HepG2 (cell line): ENCODE measurements around the gene SLC23A2. TPM values are rescaled to one million over a fixed set of nuclear protein-coding genes. Genes with fewer than 3 reads are reported as not detected.

ENCODE experiments used
- ARID5B ChIP-seq: IDR thresholded peaks from 2 replicates; pipeline ENCODE4 v1.4.0; 2020; ENCODE audit warnings: mild to moderate bottlenecking, missing genetic modification reagents
- HIC2 ChIP-seq: sonication (generic); formaldehyde crosslinking; IDR thresholded peaks from 2 replicates; pipeline ENCODE4 v1.9.0; 2022; ENCODE audit warnings: low read depth, missing genetic modification reagents
- HMG20B ChIP-seq: conservative IDR thresholded peaks from 2 replicates; pipeline ENCODE4 v1.6.1; 2016; ENCODE audit warnings: missing genetic modification reagents, missing compliant biosample characterization
- HOXD1 ChIP-seq: sonication (generic); formaldehyde crosslinking; IDR thresholded peaks from 2 replicates; pipeline ENCODE4 v1.5.0; 2020; ENCODE audit warnings: missing genetic modification reagents
- IKZF5 ChIP-seq: IDR thresholded peaks from 2 replicates; pipeline ENCODE4 v1.6.1; 2018; ENCODE audit warnings: missing genetic modification reagents, mild to moderate bottlenecking, missing compliant biosample characterization
- ISX ChIP-seq: sonication (generic); formaldehyde crosslinking; conservative IDR thresholded peaks from 2 replicates; pipeline ENCODE4 v1.5.0; 2020; ENCODE audit warnings: missing genetic modification reagents
- MLX ChIP-seq: IDR thresholded peaks from 2 replicates; pipeline ENCODE4 v1.6.1; 2016
- MXI1 ChIP-seq: IDR thresholded peaks from 3 replicates; pipeline ENCODE4 v1.6.1; 2012; ENCODE audit warnings: low read depth, low read length, inconsistent platforms, borderline replicate concordance
- MYC ChIP-seq: sonication (generic); formaldehyde crosslinking; IDR thresholded peaks from 2 replicates; pipeline ENCODE4 v1.9.0; 2021; ENCODE audit warnings: missing genetic modification reagents, borderline replicate concordance
- PAX8 ChIP-seq: sonication (generic); formaldehyde crosslinking; IDR thresholded peaks from 2 replicates; pipeline ENCODE4 v1.8.0; 2022; ENCODE audit warnings: mild to moderate bottlenecking, missing genetic modification reagents, borderline replicate concordance
- RFX1 ChIP-seq: fragments of 450-650 bp; IDR thresholded peaks from 2 replicates; pipeline ENCODE4 v1.6.1; 2017
- SIX1 ChIP-seq: sonication (generic); formaldehyde crosslinking; IDR thresholded peaks from 2 replicates; pipeline ENCODE4 v1.4.0; 2020; ENCODE audit warnings: missing genetic modification reagents, borderline replicate concordance
- SNAI1 ChIP-seq: sonication (generic); formaldehyde crosslinking; IDR thresholded peaks from 2 replicates; pipeline ENCODE4 v1.5.0; 2020; ENCODE audit warnings: mild to moderate bottlenecking, missing genetic modification reagents, borderline replicate concordance
- SOX6 ChIP-seq, 2 experiments: fragments of 450-650 bp in 1 of 2; sonication (generic) in 1 of 2; formaldehyde crosslinking in 1 of 2; IDR thresholded peaks; 2 replicates each; pipeline versions ENCODE4 v1.4.0 to v1.6.1; 2017 to 2020; ENCODE audit warnings: antibody characterized with exemption in 1 of 2, mild to moderate bottlenecking in 1 of 2, missing genetic modification reagents in 1 of 2
- SSRP1 ChIP-seq: IDR thresholded peaks from 2 replicates; pipeline ENCODE4 v1.6.1; 2016; ENCODE audit warnings: control low read depth
- TRIM24 ChIP-seq: sonication (generic); formaldehyde crosslinking; IDR thresholded peaks from 2 replicates; pipeline ENCODE4 v1.8.0; 2022; ENCODE audit warnings: mild to moderate bottlenecking, missing genetic modification reagents
- ZFP1 ChIP-seq: IDR thresholded peaks from 2 replicates; pipeline ENCODE4 v1.6.1; 2016
- ZNF124 ChIP-seq: sonication (generic); formaldehyde crosslinking; IDR thresholded peaks from 2 replicates; pipeline ENCODE4 v1.4.0; 2020; ENCODE audit warnings: missing genetic modification reagents
- ZNF20 ChIP-seq: sonication (generic); formaldehyde crosslinking; IDR thresholded peaks from 2 replicates; pipeline ENCODE4 v1.4.0; 2020; ENCODE audit warnings: mild to moderate bottlenecking, moderate library complexity, missing genetic modification reagents
- ZNF326 ChIP-seq: sonication (generic); formaldehyde crosslinking; IDR thresholded peaks from 2 replicates; pipeline ENCODE4 v1.4.0; 2020; ENCODE audit warnings: missing genetic modification reagents, borderline replicate concordance
- ZNF552 ChIP-seq: sonication (generic); formaldehyde crosslinking; IDR thresholded peaks from 2 replicates; pipeline ENCODE4 v1.9.0; 2022; ENCODE audit warnings: missing genetic modification reagents, mild to moderate bottlenecking, borderline replicate concordance
- ZNF703 ChIP-seq: sonication (generic); formaldehyde crosslinking; IDR thresholded peaks from 2 replicates; pipeline ENCODE4 v1.5.1; 2020; ENCODE audit warnings: missing genetic modification reagents, mild to moderate bottlenecking, moderate library complexity, borderline replicate concordance
- ZNF746 ChIP-seq: sonication (generic); formaldehyde crosslinking; IDR thresholded peaks from 2 replicates; pipeline ENCODE4 v1.8.0; 2022; ENCODE audit warnings: mild to moderate bottlenecking, missing genetic modification reagents
- polyA plus RNA-seq, 8 experiments: library from polyadenylated mRNA; depleted of rRNA in 3 of 8; stranded (reverse) in 7 of 8; unstranded in 1 of 8; fragments of >200 nt; fragmentation: Illumina TruSeq in 4 of 8; extraction: Trizol in 4 of 8; gene quantifications; 2 replicates each; pipeline versions ENCODE4 v1.2.1 to v1.2.3, GENCODE V29; 2011 to 2016; ENCODE audit warnings: low read depth in 4 of 8, missing spikeins in 1 of 8, mixed read lengths in 1 of 8; ENCODE audit not compliant: insufficient read depth in 1 of 8
- total RNA-seq, 5 experiments: library from RNA; depleted of rRNA; stranded (reverse); fragments of >200 nt; fragmentation: Illumina TruSeq; extraction: Trizol; gene quantifications; 2 replicates each; pipeline ENCODE4 v1.2.3, GENCODE V29; 2016; ENCODE audit warnings: low read depth in 1 of 5

Gene SLC23A2
- total and polyA plus RNA-seq, 2 of the 13 experiments (the other 11 are each of a cell fraction or from before 2014, with no cell fraction given) = 42.2 to 51.2 TPM

- TF ChIP-seq HIC2 (CRISPR knock-in tag) = peak; percentile 48; the same call in 1 of the 2 replicates
- TF ChIP-seq ZFP1 (CRISPR knock-in tag) = peak; percentile 54; the same call in 1 of the 2 replicates
- TF ChIP-seq MXI1 = peak; percentile 86; the same call in 2 of the 3 replicates
- TF ChIP-seq IKZF5 = peak; percentile 99
- TF ChIP-seq RFX1 = no peak
- peak; percentile 92 for TF ChIP-seq HOXD1
- TF ChIP-seq MYC (CRISPR knock-in tag) = peak; percentile 95; the same call in 1 of the 2 replicates
- peak; percentile 83; the same call in 1 of the 2 replicates for TF ChIP-seq ZNF746 (CRISPR knock-in tag)
- no peak; the same call in 1 of the 2 replicates for TF ChIP-seq ISX (CRISPR knock-in tag)
- TF ChIP-seq ZNF20 (CRISPR knock-in tag) = no peak
- peak; percentile 91 for TF ChIP-seq ZNF124 (CRISPR knock-in tag)
- TF ChIP-seq SOX6 (IDR thresholded peaks at IDR 0.05) = no peak
- TF ChIP-seq SOX6 (CRISPR knock-in tag; IDR thresholded peaks at IDR 0.05) = peak; percentile 97
- TF ChIP-seq ZNF326 (CRISPR knock-in tag) = no peak
- peak; percentile 97 for TF ChIP-seq MLX
- peak; percentile 82 for TF ChIP-seq HMG20B
- TF ChIP-seq ZNF552 (CRISPR knock-in tag) = peak; percentile 84; the same call in 1 of the 2 replicates
- TF ChIP-seq SIX1 (CRISPR knock-in tag) = peak; percentile 79
- TF ChIP-seq ARID5B (CRISPR knock-in tag) = peak; percentile 100
- no peak for TF ChIP-seq ZNF703 (CRISPR knock-in tag)
- no peak for TF ChIP-seq TRIM24
- peak; percentile 89 for TF ChIP-seq SSRP1 (CRISPR knock-in tag)
- no peak for TF ChIP-seq PAX8
- TF ChIP-seq SNAI1 (CRISPR knock-in tag) = peak; percentile 76; the same call in 1 of the 2 replicates
Observed at GRCh38 chr20:4973330-4974097, 27.8 kb downstream of the SLC23A2 start (continued).
